AG08395 (cell line): ENCODE results near the gene TMEM135.
A peak's percentile ranks its signal among the peaks of the same experiment; 100 is the strongest.

Experiments
- DNase-seq: peaks from one replicate; pipeline ENCODE4 v3.0.0; 2012; ENCODE audit warnings: mixed read lengths, low spot score

Gene TMEM135

GRCh38 chr11:87301785-87302540, 264.2 kb downstream of the TMEM135 start:
- DNase-seq: no peak

DNA sequence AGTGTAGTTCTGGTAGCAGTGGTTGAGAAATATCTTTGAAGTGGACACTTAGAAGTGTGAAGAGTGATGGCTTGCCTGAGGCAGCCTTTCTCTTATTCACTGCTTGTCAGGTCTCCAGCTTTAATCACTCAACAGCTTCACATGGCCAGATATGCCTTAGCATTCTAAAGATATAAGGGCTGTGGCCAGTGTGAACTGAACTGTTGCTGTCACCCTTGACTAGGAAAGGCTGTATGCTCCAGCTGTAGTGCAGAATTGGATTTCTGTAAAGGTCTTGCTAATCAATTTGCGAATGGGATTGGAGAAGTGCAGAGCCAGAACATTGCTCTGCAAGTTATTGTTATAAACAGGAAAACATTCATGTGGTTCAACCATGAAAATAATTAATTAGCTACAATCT, 266.7 kb downstream of the TMEM135 start:
- no peak for DNase-seq

- no peak for DNase-seq
Observed at GRCh38 chr11:87306262-87306851, 268.6 kb downstream of the TMEM135 start.

GRCh38 chr11:87307101-87307500, 269.4 kb downstream of the TMEM135 start:
- DNase-seq: no peak

GRCh38 chr11:87315229-87315628, 277.5 kb downstream of the TMEM135 start:
- DNase-seq: no peak

- DNase-seq: no peak
Observed at GRCh38 chr11:87316491-87316890, 278.8 kb downstream of the TMEM135 start.

GRCh38 chr11:87317441-87317840, 279.7 kb downstream of the TMEM135 start:
- DNase-seq: no peak

DNA sequence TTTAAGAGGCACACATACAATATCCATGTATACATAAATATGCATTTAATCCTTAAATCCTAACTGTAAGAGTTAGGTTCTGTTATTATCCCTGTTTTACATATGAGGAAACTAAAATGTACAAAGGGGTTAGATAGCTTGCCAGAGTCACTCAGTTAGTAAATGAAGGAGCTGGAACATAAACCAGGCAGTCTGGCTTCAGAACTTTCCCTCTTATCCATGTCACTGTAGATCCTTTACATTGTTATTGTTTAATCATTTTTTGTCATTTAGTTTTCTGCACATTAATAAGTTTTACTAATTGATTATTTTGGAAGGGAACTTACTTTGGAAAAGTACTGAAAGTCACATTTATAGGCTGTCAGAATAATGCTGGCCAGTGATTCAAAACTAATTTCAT, 282.4 kb downstream of the TMEM135 start:
- no peak for DNase-seq

GRCh38 chr11:87322568-87322967, 284.8 kb downstream of the TMEM135 start:
- DNase-seq: no peak

DNA sequence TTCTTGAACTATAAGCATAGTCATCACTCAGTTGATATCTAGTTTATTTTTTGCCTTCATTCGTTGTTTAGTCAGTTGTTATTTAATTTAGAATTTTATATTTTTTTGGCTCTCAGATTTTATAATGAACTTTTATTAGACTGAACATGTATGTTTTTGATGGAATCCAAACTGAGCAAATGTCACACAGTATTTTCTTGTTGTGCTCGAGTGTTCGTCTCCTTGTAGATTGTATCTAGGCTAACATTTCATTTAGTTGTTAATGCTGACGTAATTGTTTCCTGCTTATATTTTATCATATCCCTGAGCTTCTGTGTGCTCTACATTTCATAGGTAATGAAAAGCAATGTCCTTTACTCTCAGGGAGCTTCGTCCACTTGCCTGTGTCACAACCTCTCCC, 286.2 kb downstream of the TMEM135 start:
- no peak for DNase-seq

GRCh38 chr11:87324817-87325489, 287.2 kb downstream of the TMEM135 start:
- no peak for DNase-seq

GRCh38 chr11:87325490-87325872, 287.7 kb downstream of the TMEM135 start:
- DNase-seq: no peak

DNA sequence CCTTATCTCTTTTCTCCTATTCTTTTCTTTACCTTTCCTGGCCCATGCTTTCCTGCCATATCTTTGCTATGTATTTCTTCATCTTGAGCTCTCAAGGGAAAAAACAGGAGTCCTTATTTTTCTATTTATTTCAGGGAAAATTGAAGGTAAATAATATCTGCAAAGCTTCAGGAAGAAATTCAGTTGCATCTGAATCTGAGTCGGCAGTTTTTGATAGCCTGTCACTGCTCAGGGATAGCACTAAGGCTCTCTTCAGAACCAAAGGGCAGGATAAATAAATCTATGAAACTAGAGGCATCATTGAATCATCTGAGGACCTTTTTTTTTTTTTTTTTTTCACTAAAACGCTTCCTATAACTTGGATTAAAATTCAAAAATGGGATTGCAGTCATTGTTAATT, 288.9 kb downstream of the TMEM135 start:
- DNase-seq: no peak

DNA sequence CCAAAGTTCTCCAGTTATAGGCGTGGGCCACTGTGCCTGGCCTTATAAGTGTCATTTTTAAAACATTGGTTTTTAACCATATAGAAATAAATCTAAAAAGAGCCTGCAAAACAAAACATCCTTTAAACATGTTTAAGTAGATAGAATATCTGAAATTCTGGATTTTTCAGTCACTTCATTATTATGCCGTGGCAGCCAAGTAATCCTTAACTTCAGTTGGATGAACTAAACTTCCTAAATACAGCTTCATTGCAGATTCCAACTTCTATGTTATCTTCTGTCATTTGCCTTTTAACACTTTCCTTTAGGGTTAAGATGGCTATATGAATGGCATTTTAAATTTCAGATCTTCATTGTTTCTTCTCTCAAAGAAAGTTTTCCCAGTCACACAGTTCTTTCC, 291.4 kb downstream of the TMEM135 start:
- no peak for DNase-seq

DNA sequence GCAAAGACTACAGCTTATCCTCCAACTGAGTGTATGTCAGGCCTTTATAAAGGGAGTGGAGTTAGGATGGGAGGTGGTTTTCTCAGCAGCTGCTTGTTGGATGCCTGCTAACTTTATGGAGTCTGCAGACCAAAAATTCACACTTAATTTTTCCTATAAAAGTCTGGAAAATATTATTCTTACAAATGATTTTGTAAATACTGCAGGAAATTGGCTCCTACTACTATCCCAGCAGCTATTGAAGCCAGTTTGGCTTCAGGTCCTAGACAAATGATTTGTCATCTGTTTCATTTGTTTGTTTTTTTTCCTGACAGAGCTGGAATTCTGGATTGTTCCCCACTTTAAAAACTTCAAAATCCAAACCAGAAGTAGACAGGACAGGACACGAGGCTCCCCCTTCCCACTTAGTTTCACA, 292.5 kb downstream of the TMEM135 start:
- DNase-seq: no peak

DNA sequence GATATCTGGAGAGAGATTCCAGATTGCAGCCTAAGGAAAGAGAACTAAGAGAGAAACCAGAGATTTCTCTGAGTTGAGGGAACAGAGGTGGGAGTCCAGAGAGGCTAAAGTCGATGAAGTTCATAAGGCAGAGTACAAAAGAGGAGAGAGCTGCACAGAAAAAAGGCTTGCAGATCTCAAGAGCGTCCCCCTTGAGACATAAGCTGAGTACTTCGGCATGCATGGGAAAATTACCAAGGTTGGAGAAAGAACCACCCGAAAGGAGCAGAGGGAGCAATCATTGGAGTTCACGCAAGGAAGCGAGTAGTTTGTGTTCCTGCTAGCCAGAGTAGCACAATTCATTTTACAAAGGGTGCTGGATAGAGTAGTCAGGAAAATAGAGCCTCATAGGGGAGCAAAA, 293.5 kb downstream of the TMEM135 start:
- DNase-seq: no peak

GRCh38 chr11:87338046-87338639, 300.4 kb downstream of the TMEM135 start:
- DNase-seq: no peak

GRCh38 chr11:87339416-87339815, 301.7 kb downstream of the TMEM135 start:
- no peak for DNase-seq

DNA sequence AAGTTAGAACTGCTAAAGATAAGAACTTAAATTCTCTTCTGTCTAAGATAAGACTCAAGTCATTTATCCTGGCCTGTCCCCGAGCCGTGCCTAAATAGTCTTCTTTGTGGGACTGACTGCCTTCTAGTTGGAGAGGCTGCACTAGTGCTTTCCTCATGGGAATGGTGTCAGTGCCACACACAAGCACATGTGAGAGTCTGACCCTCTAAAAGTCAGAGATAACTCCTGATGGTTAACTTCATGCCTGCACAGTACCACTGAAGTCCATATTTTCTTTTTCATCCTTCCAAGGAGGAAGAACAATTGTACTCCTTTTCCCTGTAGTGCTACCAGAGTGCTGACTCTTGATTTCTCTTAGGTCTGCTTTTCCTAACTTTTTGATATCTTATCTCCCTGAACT, 309.7 kb downstream of the TMEM135 start:
- no peak for DNase-seq

DNA sequence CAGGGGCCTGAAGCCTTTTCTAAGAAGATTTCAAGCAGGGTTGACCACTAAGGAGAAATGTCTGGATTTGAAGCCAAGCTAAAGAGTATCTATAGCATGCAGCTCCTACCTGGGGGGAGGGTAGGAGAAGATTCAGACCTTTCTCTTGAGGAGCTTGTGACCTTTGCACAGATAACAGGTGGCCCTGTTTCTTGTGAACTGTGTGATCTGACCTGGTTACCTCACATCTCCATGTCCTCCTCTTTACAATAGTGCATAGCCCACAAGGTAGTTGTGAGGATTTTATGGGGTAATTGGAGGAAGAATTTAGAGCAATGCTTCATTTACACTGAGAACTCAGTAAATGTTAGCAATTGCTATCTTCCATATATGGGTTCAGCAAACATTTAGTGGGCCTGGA, 310.1 kb downstream of the TMEM135 start:
- DNase-seq: no peak

GRCh38 chr11:87351676-87352075, 313.9 kb downstream of the TMEM135 start:
- DNase-seq: no peak

- peak; percentile 90 for DNase-seq
Observed at GRCh38 chr11:87352759-87353707, 315.3 kb downstream of the TMEM135 start.
